ENCODE measurements around the gene GNAO1.

GNAO1 gene

GRCh38 chr16:56203052-56203451, 11.8 kb downstream of the GNAO1 start:
- TF ChIP-seq CTCF (IDR thresholded peaks at IDR 0.05; ENCODE audit: low read depth, low read length, missing control alignments), result peak; percentile 69
- DNase-seq (ENCODE audit: low read depth), result peak; percentile 41
- H3K4me3 ChIP-seq (ENCODE audit: low read depth, low read length), result no peak overlapping the region

- TF ChIP-seq CTCF (IDR thresholded peaks at IDR 0.05; ENCODE audit: low read depth, low read length, missing control alignments), result no peak
- H3K4me3 ChIP-seq (ENCODE audit: low read depth, low read length), result no peak overlapping the region
- no peak for DNase-seq (ENCODE audit: low read depth)
These were observed 13.5 kb downstream of the GNAO1 start for GRCh38 chr16:56204816-56205215.

GRCh38 chr16:56206951-56207350, 15.7 kb downstream of the GNAO1 start:
- DNase-seq (ENCODE audit: low read depth), result no peak
- H3K4me3 ChIP-seq (ENCODE audit: low read depth, low read length), result no peak overlapping the region
- TF ChIP-seq CTCF (IDR thresholded peaks at IDR 0.05; ENCODE audit: low read depth, low read length, missing control alignments), result no peak

GRCh38 chr16:56207421-56207820, 16.1 kb downstream of the GNAO1 start:
- no peak overlapping the region for H3K4me3 ChIP-seq (ENCODE audit: low read depth, low read length)
- TF ChIP-seq CTCF (IDR thresholded peaks at IDR 0.05; ENCODE audit: low read depth, low read length, missing control alignments), result no peak
- no peak for DNase-seq (ENCODE audit: low read depth)

GRCh38 chr16:56211435-56211981, 20.2 kb downstream of the GNAO1 start:
- DNase-seq (ENCODE audit: low read depth), result no peak
- TF ChIP-seq CTCF (IDR thresholded peaks at IDR 0.05; ENCODE audit: low read depth, low read length, missing control alignments), result no peak

GRCh38 chr16:56212144-56212543, 20.9 kb downstream of the GNAO1 start:
- H3K4me3 ChIP-seq (ENCODE audit: low read depth, low read length), result no peak overlapping the region
- TF ChIP-seq CTCF (IDR thresholded peaks at IDR 0.05; ENCODE audit: low read depth, low read length, missing control alignments), result no peak
- DNase-seq (ENCODE audit: low read depth), result no peak

More at GRCh38 chr16:56211435-56211981, 20.2 kb downstream of the GNAO1 start:
- no peak overlapping the region for H3K4me3 ChIP-seq (ENCODE audit: low read depth, low read length)

GRCh38 chr16:56221995-56222394, 30.7 kb downstream of the GNAO1 start:
- no peak for DNase-seq (ENCODE audit: low read depth)
- no peak for TF ChIP-seq CTCF (IDR thresholded peaks at IDR 0.05; ENCODE audit: low read depth, low read length, missing control alignments)
- H3K4me3 ChIP-seq (ENCODE audit: low read depth, low read length), result no peak overlapping the region

Measured in GM12864 (cell line).